Gastroesophageal sphincter (tissue), 3 donors: ENCODE data around the gene PTPN13.

ENCODE experiments used
- CTCF ChIP-seq, 4 experiments: fragments of 200-600 bp in 2 of 4; fragments of 450-650 bp in 2 of 4; sonication (generic) in 1 of 4; IDR thresholded peaks; one replicate each; pipeline ENCODE4 v1.5.1; 2017 to 2019; ENCODE audit warnings: antibody characterized with exemption in 4 of 4, mild to moderate bottlenecking in 2 of 4, moderate library complexity in 2 of 4
- POLR2A ChIP-seq, 2 donors: fragments of 450-650 bp; IDR thresholded peaks; one replicate each; pipeline ENCODE4 v1.6.1; 2017; ENCODE audit warnings: antibody characterized with exemption in 2 of 2, mild to moderate bottlenecking in 2 of 2, moderate library complexity in 1 of 2
- POLR2AphosphoS5 ChIP-seq: sonication (generic); formaldehyde crosslinking; IDR thresholded peaks from one replicate; pipeline ENCODE4 v1.6.1; 2017; ENCODE audit warnings: antibody characterized with exemption

- TF ChIP-seq CTCF (IDR thresholded peaks at IDR 0.05) (no peak), POLR2A (IDR thresholded peaks at IDR 0.05) (no peak), POLR2AphosphoS5 (no peak)
These were observed 247.2 kb downstream of the PTPN13 start for GRCh38 chr4:86841309-86841708.
